Bronchial epithelial cell (primary cell): ENCODE data around the gene SNX9. TPM values are rescaled to one million over a fixed set of nuclear protein-coding genes. Genes with fewer than 3 reads are reported as not detected.

Experiments
- DNase-seq: peaks from one replicate; pipeline ENCODE4 v3.0.0-alpha.2; 2010; ENCODE audit warnings: low read depth
- FAIRE-seq: peaks from 2 replicates; lab custom pipeline; 2011; peaks lifted over from hg19 to GRCh38; lab: Jason Lieb, UNC
- H3K27me3 ChIP-seq: 2 replicates; pipeline ENCODE4 v1.5.1; 2011; ENCODE audit warnings: low read length; ENCODE audit not compliant: control insufficient read depth, insufficient read depth
- H3K36me3 ChIP-seq: 2 replicates; pipeline ENCODE4 v1.5.1; 2011; ENCODE audit warnings: low read length; ENCODE audit not compliant: control insufficient read depth, insufficient read depth
- H3K4me3 ChIP-seq: 2 replicates; pipeline ENCODE4 v1.5.1; 2011; ENCODE audit warnings: mild to moderate bottlenecking, low read depth, low read length, control low read depth
- total RNA-seq: library from RNA; depleted of rRNA; stranded (reverse); fragments of >200 nt; gene quantifications from 2 replicates; pipeline ENCODE4 v1.2.1, GENCODE V29; 2014
- TF ChIP-seq, protein P1 (sequence below): IDR thresholded peaks from 2 replicates; pipeline ENCODE4 v1.5.1; 2011; ENCODE audit warnings: mild to moderate bottlenecking, moderate library complexity, low read length, control low read depth, inconsistent platforms; ENCODE audit not compliant: insufficient read depth, severe bottlenecking

The SNX9 gene
- total RNA-seq, 1 donor from 2014 or later = 26.6 TPM

DNA sequence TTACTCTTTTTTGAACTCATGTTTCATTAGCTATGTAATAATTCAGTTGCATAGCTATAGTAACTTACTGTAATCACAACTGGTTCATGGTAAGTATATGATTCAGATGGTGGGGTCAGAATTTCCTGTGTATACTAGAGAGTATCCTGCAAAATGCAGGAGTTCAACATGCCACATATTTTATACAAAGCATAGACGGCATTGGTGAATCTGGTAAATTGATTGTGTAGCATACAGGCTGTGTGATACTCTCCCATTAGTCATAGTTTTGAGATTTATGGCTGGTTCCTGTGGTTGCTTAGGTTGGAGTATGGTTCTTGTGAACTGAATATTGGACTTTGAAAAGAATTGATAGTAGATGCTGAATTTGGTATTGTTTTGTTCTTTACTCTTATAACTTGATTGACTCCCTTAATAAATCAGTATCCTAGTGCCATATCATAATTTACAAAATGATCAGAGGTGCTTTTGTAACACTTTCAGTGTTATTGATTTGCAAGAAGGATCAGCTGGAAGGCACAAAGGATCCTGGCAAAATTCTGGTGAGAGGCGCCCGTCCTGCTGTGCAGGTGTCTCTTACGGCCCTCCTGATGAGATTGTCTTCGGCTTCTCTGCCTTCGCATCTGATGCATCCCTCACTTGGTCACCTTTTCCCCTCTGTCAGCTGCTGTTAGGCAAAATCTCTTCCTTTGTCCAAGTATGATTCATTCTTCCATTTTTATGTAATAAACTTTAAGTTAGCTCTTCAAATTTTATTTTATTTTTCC is 22.6 kb downstream of the SNX9 start:
- no peaks in the 10 kb centered on the region for H3K27me3 ChIP-seq
- FAIRE-seq = no peak

DNA sequence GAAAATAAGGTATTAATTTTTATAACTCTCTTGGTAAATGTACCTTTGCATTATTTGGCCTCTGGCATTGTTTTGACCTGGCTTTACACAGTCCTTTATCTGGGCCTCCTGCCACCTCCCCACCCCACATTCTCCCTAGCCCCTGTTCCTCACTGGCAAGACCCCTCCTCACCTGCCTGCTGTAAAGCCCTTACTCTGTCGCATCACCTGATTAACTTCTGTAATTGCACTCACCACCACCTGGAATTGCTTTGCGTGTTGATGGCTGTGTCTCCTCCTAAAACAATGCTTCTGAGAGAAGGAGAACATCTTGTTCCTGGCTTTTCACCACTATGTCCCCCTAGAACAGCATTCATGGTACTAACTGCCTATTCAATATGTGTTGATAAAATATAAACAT is 24.8 kb downstream of the SNX9 start:
- TF ChIP-seq, protein P1, sequence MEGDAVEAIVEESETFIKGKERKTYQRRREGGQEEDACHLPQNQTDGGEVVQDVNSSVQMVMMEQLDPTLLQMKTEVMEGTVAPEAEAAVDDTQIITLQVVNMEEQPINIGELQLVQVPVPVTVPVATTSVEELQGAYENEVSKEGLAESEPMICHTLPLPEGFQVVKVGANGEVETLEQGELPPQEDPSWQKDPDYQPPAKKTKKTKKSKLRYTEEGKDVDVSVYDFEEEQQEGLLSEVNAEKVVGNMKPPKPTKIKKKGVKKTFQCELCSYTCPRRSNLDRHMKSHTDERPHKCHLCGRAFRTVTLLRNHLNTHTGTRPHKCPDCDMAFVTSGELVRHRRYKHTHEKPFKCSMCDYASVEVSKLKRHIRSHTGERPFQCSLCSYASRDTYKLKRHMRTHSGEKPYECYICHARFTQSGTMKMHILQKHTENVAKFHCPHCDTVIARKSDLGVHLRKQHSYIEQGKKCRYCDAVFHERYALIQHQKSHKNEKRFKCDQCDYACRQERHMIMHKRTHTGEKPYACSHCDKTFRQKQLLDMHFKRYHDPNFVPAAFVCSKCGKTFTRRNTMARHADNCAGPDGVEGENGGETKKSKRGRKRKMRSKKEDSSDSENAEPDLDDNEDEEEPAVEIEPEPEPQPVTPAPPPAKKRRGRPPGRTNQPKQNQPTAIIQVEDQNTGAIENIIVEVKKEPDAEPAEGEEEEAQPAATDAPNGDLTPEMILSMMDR = no peak
- Histone ChIP-seq H3K4me3 (no peak overlapping the region), H3K36me3 (no peaks in the 10 kb centered on the region), H3K27me3 (no peaks in the 10 kb centered on the region)
- FAIRE-seq (no peak), DNase-seq (no peak)

More for the DNA sequence above, 22.6 kb downstream of the SNX9 start:
- DNase-seq = no peak
- no peak overlapping the region for H3K4me3 ChIP-seq
- TF ChIP-seq, protein P1 = no peak
- H3K36me3 ChIP-seq = no peaks in the 10 kb centered on the region

DNA sequence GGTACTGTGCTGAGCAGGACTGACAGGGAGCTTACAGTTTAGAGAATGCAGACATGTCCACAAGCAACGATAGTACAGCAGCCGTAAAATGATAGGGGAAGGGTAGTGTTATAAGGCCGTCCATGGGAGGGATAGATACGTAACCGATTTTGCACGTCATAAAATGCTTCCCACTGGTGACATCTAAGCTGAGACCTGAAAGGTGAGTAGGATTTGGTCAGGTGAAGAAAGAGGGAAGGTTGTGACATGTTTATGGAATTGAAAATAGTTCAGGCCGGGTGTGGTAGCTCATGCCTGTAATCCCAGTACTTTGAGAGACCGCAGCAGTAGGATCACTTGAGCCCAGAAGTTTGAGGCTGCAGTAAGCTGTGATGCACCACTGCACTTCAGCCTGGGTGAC is 25.6 kb downstream of the SNX9 start:
- no peak for DNase-seq

DNA sequence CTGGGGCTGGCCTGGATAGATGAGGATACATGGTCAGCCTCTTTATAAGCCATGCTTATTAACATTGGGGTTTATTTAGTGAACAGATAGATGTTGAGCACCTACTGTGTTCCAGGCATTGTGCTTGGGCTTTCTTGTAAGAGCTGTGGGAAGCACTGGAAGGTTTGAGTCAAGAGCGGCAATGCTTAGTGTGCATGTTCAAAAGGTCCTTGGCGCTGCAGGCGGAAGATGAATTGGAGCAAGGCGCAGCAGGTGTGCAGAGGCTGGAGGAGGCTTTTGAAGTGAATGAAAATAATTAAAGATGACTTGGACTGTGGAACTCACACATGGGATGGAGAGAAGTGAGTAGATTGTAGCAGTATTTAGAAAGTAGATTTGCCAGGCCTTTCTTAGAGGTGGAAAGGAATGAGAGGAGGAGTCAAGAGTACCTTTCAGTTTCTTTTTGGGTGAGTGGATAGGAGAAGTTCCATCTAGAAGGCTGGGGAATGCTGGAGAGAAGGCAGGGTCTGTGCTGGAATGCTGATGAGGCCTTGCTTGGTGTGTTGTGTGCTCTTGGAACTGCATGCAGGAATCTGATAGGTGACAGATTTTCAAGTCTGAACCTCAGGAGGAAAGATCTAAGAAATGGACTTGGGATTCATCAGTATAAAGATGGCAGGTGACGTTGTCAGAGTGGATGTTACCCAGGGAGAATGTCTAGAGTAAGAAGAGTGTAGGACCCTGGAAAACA is 26.4 kb downstream of the SNX9 start:
- H3K27me3 ChIP-seq = no peaks in the 10 kb centered on the region
- TF ChIP-seq, protein P1 = no peak
- H3K36me3 ChIP-seq = no peaks in the 10 kb centered on the region
- FAIRE-seq (no peak), DNase-seq (no peak)
- no peak overlapping the region for H3K4me3 ChIP-seq

More for the DNA sequence above, 25.6 kb downstream of the SNX9 start:
- FAIRE-seq = peak; percentile 32
- Histone ChIP-seq H3K4me3 (no peak overlapping the region), H3K36me3 (no peaks in the 10 kb centered on the region), H3K27me3 (no peaks in the 10 kb centered on the region)
- TF ChIP-seq, protein P1 = no peak

DNA sequence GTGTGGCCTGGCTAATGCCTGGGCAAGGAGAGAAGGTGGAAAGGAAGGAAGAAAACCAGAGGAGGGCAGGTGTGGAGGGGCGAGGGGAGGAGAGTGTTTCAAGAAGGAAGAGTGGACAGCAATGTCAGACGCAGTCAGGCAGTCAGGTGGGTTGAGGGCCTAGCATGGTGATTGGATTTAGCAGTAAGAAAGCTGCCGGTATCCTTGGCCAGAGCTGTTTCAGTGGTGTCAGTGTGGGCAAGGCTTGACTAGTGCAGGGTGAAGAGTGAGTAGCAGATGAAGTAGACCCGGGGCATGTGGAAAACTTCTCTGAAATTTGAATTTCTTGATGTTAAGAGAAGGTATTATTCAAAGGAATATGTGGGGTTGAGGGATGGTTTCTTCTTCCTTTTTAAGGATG is 27.0 kb downstream of the SNX9 start:
- no peak overlapping the region for H3K4me3 ChIP-seq
- FAIRE-seq (no peak), DNase-seq (no peak)
- no peaks in the 10 kb centered on the region for H3K36me3 ChIP-seq
- TF ChIP-seq, protein P1 = no peak
- no peaks in the 10 kb centered on the region for H3K27me3 ChIP-seq
